ENCODE measurements around the gene POTEB3.
"Not testable (repeated sequence)": the region's sequence is repeated elsewhere in the genome, so short reads cannot be mapped to it uniquely, and the experiment has no call there.

Gene POTEB3

DNA sequence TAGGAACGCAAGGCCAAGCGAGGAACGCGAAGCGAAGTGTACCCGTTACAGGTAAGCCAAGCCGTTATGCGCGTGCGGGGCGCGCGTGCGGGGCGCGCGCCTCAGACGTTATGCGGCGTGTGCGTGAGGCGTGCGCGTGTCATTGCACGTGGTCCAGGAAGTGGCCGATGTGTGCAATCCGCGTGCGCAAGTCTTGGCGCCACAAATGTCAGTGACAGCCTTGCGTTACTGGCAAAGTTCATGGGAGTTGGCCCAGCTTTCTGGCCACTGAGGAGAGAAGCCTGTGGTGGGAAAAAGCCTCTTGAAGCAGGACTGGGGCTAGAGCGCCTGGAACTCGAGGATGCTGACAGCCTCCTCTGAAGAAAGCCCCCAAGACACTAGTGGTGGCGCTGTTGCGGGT is at the start of gene POTEB3:
POTEB3 (minus strand) TSS at position 101 of the 400 bp plus-strand sequence. CDS start 488 bp downstream, outside the sequence.
- not testable (repeated sequence) for DNase-seq (ENCODE audit: low read depth)

- DNase-seq (ENCODE audit: low read depth): not testable (repeated sequence)
Measured at GRCh38 chr15:21453683-21454082, 13.4 kb upstream of the POTEB3 start.

GRCh38 chr15:21451920-21452563 is 11.7 kb upstream of the POTEB3 start:
- not testable (repeated sequence) for DNase-seq (ENCODE audit: low read depth)

DNA sequence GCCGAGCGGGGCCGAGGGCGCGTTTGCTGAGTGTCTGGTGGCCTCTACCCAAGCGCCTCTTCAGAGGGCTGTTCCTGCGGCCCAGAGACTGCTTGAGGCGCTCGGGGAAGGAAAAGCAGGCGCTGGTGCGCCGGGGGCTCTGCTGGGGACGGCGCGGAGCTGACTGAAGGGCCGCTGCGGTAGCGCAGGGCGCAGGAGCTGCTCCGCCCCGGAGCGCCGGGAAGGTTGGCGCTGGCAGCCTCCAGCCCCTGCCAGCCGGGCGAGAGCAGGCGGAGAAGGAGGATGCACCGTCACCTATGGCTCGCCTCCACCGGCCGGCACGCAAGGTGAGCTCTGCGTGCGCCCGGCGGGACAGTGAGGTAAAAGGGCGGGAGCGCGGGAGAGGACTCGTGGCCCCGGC is 11.2 kb upstream of the POTEB3 start:
- not testable (repeated sequence) for DNase-seq (ENCODE audit: low read depth)

GRCh38 chr15:21407366-21407765 is 32.9 kb downstream of the POTEB3 start:
- DNase-seq (ENCODE audit: low read depth): not testable (repeated sequence)

DNA sequence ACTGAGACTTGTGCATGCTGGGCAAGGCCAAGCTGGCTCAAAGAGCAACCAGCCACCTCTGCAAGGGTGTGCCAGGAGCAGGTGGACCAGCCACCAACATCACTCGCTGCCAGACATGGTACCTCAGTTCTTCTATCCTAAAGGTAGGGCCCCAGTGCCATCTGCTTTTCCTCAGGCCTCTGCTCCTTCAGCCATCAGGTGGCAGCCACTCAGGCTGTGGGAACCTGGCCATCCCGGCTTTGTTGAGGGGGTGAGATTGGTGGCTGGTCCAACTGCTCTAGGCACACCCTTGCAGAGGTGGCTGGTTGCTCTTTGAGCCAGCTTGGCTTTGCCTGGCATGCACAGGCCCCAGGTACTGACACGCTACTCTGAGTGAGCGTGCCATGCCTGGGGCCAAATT is 38.8 kb downstream of the POTEB3 start:
- not testable (repeated sequence) for DNase-seq (ENCODE audit: low read depth)

- DNase-seq (ENCODE audit: low read depth): not testable (repeated sequence)
Measured at GRCh38 chr15:21399111-21399510, 41.2 kb downstream of the POTEB3 start.

- DNase-seq (ENCODE audit: low read depth): not testable (repeated sequence)
Measured at GRCh38 chr15:21398511-21398910, 41.8 kb downstream of the POTEB3 start.

DNA sequence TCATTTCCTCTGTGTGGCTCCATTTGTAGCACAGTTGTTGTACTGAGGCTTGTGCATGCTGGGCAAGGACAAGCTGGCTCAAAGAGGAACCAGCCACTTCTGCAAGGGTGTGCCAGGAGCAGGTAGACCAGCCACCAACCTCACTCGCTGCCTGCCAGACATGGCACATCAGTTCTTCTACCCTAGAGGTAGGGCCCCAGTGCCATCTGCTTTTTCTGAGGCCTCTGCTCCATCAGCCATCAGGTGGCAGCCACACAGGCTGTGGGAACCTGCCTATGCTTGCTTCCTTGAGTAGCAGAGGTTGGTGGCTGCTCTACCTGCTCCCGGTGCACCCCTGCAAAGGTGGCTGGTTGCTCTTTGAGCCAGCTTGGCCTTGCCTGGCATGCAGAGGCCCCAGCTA is 42.6 kb downstream of the POTEB3 start:
- not testable (repeated sequence) for DNase-seq (ENCODE audit: low read depth)

GRCh38 chr15:21397186-21397585 is 43.1 kb downstream of the POTEB3 start:
- not testable (repeated sequence) for DNase-seq (ENCODE audit: low read depth)

DNA sequence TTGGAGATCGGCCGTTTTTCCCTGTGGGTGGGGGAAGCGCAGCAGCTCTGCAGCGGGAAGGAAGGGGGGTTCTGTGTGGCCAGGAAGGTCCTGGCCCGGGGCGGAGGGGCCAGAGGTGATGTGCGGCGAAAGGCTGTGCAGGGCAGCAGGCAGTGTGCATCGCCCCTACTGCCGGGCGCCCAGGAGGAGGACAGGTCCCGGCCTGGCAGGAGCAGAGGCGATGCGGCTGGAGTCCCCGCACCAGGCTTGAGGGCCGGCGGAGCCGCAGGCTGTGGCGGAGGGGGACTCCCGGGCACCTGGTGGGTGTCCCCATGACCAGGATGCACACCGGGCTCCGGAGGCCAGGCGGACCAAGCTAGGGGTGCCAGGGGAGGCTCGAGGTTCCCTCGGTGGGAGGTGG is 54.3 kb downstream of the POTEB3 start:
- DNase-seq (ENCODE audit: low read depth): not testable (repeated sequence)

DNA sequence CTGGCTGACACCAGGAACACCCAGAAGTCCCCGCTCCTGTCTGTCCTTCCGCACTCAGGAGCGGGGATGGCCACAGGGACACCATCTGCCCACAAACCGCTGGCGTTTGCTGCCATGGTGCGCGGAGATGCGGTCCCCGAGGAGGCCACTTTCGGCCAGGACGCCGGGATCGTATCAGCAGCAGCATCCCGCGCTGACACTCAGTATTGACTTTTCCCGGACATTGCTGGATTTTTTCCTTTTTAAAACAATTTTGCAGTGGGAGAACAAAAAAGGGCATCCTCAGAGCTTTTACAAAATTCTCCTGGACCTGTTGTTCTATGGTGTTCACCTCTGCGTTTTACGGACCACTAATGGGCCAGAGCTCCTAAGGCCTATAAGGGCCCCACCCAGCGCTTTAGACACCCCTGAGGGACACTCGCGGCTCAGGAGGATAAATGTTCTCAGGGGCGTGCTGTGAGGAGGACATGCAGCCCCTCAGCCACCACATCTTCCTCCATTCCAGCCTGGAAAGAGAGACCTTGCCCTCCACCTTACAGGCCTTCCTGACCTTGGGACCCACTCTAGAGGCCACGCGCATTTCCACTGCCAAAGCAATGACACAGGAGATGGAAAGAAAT is 56.3 kb downstream of the POTEB3 start:
- DNase-seq (ENCODE audit: low read depth): not testable (repeated sequence)

GRCh38 chr15:21373682-21374081 is 66.6 kb downstream of the POTEB3 start:
- DNase-seq (ENCODE audit: low read depth): not testable (repeated sequence)

DNA sequence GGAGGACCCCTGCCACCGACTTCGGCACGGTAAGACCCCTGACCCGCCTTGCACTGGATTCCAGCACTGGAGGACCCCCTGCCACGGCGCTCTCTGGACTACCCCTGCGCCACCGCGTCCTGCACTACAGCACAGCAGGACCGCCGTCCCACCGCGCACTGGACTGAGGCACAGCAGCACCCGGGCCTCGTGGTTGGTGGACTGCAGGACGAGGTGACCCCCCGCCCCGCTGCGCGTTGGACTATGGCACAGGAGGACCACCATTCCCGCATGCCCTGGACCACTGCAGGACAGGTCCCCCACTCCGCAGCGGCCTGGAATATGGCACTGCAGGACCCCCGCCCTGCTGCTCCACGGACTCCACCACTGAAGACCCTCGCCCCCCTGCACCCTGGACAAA is 71.1 kb downstream of the POTEB3 start:
- DNase-seq (ENCODE audit: low read depth): not testable (repeated sequence)

GRCh38 chr15:21368625-21369024 is 71.7 kb downstream of the POTEB3 start:
- not testable (repeated sequence) for DNase-seq (ENCODE audit: low read depth)
